ENCODE results near the gene PEAK1.

PEAK1 gene

GRCh38 chr15:77120576-77120975, 299.3 kb downstream of the PEAK1 start:
- DNase-seq, result no peak

- peak; percentile 74 for DNase-seq
Measured at GRCh38 chr15:77119446-77119845, 300.5 kb downstream of the PEAK1 start.

GRCh38 chr15:77118882-77119321, 301.0 kb downstream of the PEAK1 start:
- DNase-seq, result peak; percentile 85

GRCh38 chr15:77115179-77115578, 304.7 kb downstream of the PEAK1 start:
- no peak for DNase-seq

- no peak for DNase-seq
Measured at GRCh38 chr15:77112838-77113504, 306.9 kb downstream of the PEAK1 start.

- DNase-seq, result no peak
Measured at GRCh38 chr15:77111789-77112188, 308.1 kb downstream of the PEAK1 start.

GRCh38 chr15:77107531-77108355, 312.2 kb downstream of the PEAK1 start:
- DNase-seq, result peak; percentile 64

GRCh38 chr15:77107068-77107467, 312.8 kb downstream of the PEAK1 start:
- peak; percentile 60 for DNase-seq

GRCh38 chr15:77104155-77104554, 315.7 kb downstream of the PEAK1 start:
- peak; percentile 45 for DNase-seq

GRCh38 chr15:77099741-77100463, 320.0 kb downstream of the PEAK1 start:
- no peak for DNase-seq

- no peak for DNase-seq
Measured at GRCh38 chr15:77098572-77098971, 321.3 kb downstream of the PEAK1 start.

- DNase-seq, result no peak
Measured at GRCh38 chr15:77097921-77098320, 322.0 kb downstream of the PEAK1 start.

GRCh38 chr15:77097248-77097721, 322.6 kb downstream of the PEAK1 start:
- no peak for DNase-seq

GRCh38 chr15:77096541-77096940, 323.4 kb downstream of the PEAK1 start:
- DNase-seq, result no peak

GRCh38 chr15:77096138-77096537, 323.8 kb downstream of the PEAK1 start:
- DNase-seq, result no peak

- DNase-seq, result no peak
Measured at GRCh38 chr15:77094397-77095030, 325.4 kb downstream of the PEAK1 start.

- no peak for DNase-seq
Measured at GRCh38 chr15:77093436-77093835, 326.5 kb downstream of the PEAK1 start.

GRCh38 chr15:77091097-77091496, 328.8 kb downstream of the PEAK1 start:
- DNase-seq, result no peak

- no peak for DNase-seq
Measured at GRCh38 chr15:77087213-77087612, 332.7 kb downstream of the PEAK1 start.

- DNase-seq, result peak; percentile 58
Measured at GRCh38 chr15:77085297-77085696, 334.6 kb downstream of the PEAK1 start.

- DNase-seq, result no peak
Measured at GRCh38 chr15:77084436-77084835, 335.5 kb downstream of the PEAK1 start.

- DNase-seq, result peak; percentile 40
Measured at GRCh38 chr15:77083381-77084160, 336.3 kb downstream of the PEAK1 start.

All from fibroblast of upper back skin (primary cell).